Gastrocnemius medialis (tissue), 4 donors: ENCODE results near the gene NAXD. TPM values are rescaled to one million over a fixed set of nuclear protein-coding genes. Genes with fewer than 3 reads are reported as not detected.

Source experiments
- ATAC-seq, 2 donors: fragments of 150-250 bp; one replicate each; pipeline ENCODE4 v1.9.1; 2016
- DNase-seq, 2 donors: peaks; one replicate each; pipeline ENCODE4 v3.0.0-alpha.2; 2019
- H3K27ac ChIP-seq, 4 donors: fragments of 200-600 bp; sonication (generic); 1 replicate in 1 of 4; 2 replicates in 3 of 4; pipeline ENCODE4 v1.5.1; 2016 to 2018; ENCODE audit warnings: mild to moderate bottlenecking in 2 of 4, moderate library complexity in 1 of 4
- H3K27me3 ChIP-seq, 3 donors: fragments of 200-600 bp; sonication (generic) in 2 of 3; 1 replicate in 1 of 3; 2 replicates in 2 of 3; pipeline versions ENCODE4 v1.5.1 to v1.6.0; 2016 to 2019; ENCODE audit warnings: mild to moderate bottlenecking in 1 of 3, moderate library complexity in 1 of 3
- H3K36me3 ChIP-seq, 2 donors: fragments of 200-600 bp; sonication (generic) in 1 of 2; one replicate each; pipeline ENCODE4 v1.5.1; 2017 to 2018
- H3K4me1 ChIP-seq, 2 donors: fragments of 200-600 bp; sonication (generic) in 1 of 2; one replicate each; pipeline ENCODE4 v1.5.1; 2016 to 2017; ENCODE audit warnings: mild to moderate bottlenecking in 2 of 2
- H3K4me3 ChIP-seq, 4 donors: fragments of 200-600 bp; sonication (generic) in 3 of 4; 1 replicate in 1 of 4; 2 replicates in 3 of 4; pipeline ENCODE4 v1.5.1; 2016 to 2019; ENCODE audit warnings: mild to moderate bottlenecking in 2 of 4
- H3K9me3 ChIP-seq, 3 donors: fragments of 200-600 bp; sonication (generic) in 2 of 3; 1 replicate in 1 of 3; 2 replicates in 2 of 3; pipeline ENCODE4 v1.5.1; 2016 to 2019
- CTCF ChIP-seq, 5 experiments: fragments of 450-650 bp in 3 of 5; fragments of 200-600 bp in 2 of 5; sonication (generic) in 2 of 5; IDR thresholded peaks in 4 of 5; conservative IDR thresholded peaks in 1 of 5; 1 replicate in 4 of 5; 2 replicates in 1 of 5; pipeline ENCODE4 v1.5.1; 2016 to 2019; ENCODE audit warnings: antibody characterized with exemption in 5 of 5, mild to moderate bottlenecking in 3 of 5, moderate library complexity in 3 of 5
- POLR2A ChIP-seq, 2 donors: fragments of 450-650 bp; IDR thresholded peaks; one replicate each; pipeline ENCODE4 v1.6.1; 2017; ENCODE audit warnings: antibody characterized with exemption in 2 of 2, mild to moderate bottlenecking in 2 of 2, moderate library complexity in 2 of 2
- in situ Hi-C, 4 donors: fragments of 200-750 bp; cut with MboI; loops; one replicate each; pipeline versions ENCODE4 v1.15.0 to v1.8.0; 2017; ENCODE audit warnings: low sequenced_read_pairs in 4 of 4
- intact Hi-C: fragments of 100-400 bp; cut with DNase I; formaldehyde crosslinking; loops from one replicate; pipeline ENCODE4 v1.15.1; 2023; ENCODE audit warnings: low total_unique reads
- total RNA-seq, 4 donors: library from RNA; depleted of rRNA; stranded (reverse); fragments of >200 nt; gene quantifications; one replicate each; pipeline versions ENCODE4 v1.1.0 to v1.2.3, GENCODE V29; 2016

The NAXD gene
- total RNA-seq, 4 donors from 2014 or later, result 17.9 to 24.7 (median 21.5) TPM

GRCh38 chr13:110625771-110626321 lies 10.5 kb downstream of the NAXD start:
- intact Hi-C loops (no loop called here), in situ Hi-C loops (loop anchor here in 1 of 4 donors (10.0 kb wide), 1 partner anchor 79 kb away; the partner anchor contains the start of gene CARS2)
- peaks cover 0 to 26% of the 10 kb centered on the region in 2 donors for H3K36me3 ChIP-seq
- H3K9me3 ChIP-seq, result no peaks in the 10 kb centered on the region
- no peak for TF ChIP-seq CTCF (IDR thresholded peaks at IDR 0.05 in 4 of 5, conservative IDR thresholded peaks at IDR 0.05 in 1 of 5)
- no peak for TF ChIP-seq POLR2A (IDR thresholded peaks at IDR 0.05)
- peaks cover 21 to 27% of the 10 kb centered on the region in 2 donors for H3K4me1 ChIP-seq
- ATAC-seq (no peak), DNase-seq (no peak)
- no peak overlapping the region for H3K4me3 ChIP-seq
- no peaks in the 10 kb centered on the region for H3K27me3 ChIP-seq
- H3K27ac ChIP-seq, result no peak overlapping the region

GRCh38 chr13:110626521-110626920 lies 11.2 kb downstream of the NAXD start:
- intact Hi-C loops (no loop called here), in situ Hi-C loops (loop anchor here in 1 of 4 donors (10.0 kb wide), 1 partner anchor 78 kb away; the partner anchor contains the start of gene CARS2)
- ATAC-seq (no peak), DNase-seq (no peak)
- peaks cover 0 to 26% of the 10 kb centered on the region in 2 donors for H3K36me3 ChIP-seq
- H3K27me3 ChIP-seq, result no peaks in the 10 kb centered on the region
- H3K4me1 ChIP-seq, result peaks cover 25 to 29% of the 10 kb centered on the region in 2 donors
- TF ChIP-seq CTCF (IDR thresholded peaks at IDR 0.05 in 4 of 5, conservative IDR thresholded peaks at IDR 0.05 in 1 of 5) (no peak), POLR2A (IDR thresholded peaks at IDR 0.05) (no peak)
- no peak overlapping the region for H3K27ac ChIP-seq
- no peaks in the 10 kb centered on the region for H3K9me3 ChIP-seq
- no peak overlapping the region for H3K4me3 ChIP-seq

GRCh38 chr13:110627351-110627750 lies 12.0 kb downstream of the NAXD start:
- H3K27ac ChIP-seq, result peak overlapping the region in 2 of 4 donors; percentile 52 to 56
- peaks cover 26 to 30% of the 10 kb centered on the region in 2 donors for H3K4me1 ChIP-seq
- DNase-seq (no peak), ATAC-seq (no peak)
- no peak overlapping the region for H3K4me3 ChIP-seq
- TF ChIP-seq POLR2A (IDR thresholded peaks at IDR 0.05) (no peak), CTCF (IDR thresholded peaks at IDR 0.05 in 4 of 5, conservative IDR thresholded peaks at IDR 0.05 in 1 of 5) (no peak)
- in situ Hi-C loops, result loop anchor here in 1 of 4 donors (10.0 kb wide), 1 partner anchor 77 kb away; the partner anchor contains the start of gene CARS2
- intact Hi-C loops, result no loop called here
- H3K27me3 ChIP-seq, result no peaks in the 10 kb centered on the region
- H3K9me3 ChIP-seq, result no peaks in the 10 kb centered on the region
- H3K36me3 ChIP-seq, result peaks cover 0 to 26% of the 10 kb centered on the region in 2 donors

GRCh38 chr13:110627761-110628476 lies 12.6 kb downstream of the NAXD start:
- intact Hi-C loops (no loop called here), in situ Hi-C loops (loop anchor here in 1 of 4 donors (10.0 kb wide), 1 partner anchor 77 kb away; the partner anchor contains the start of gene CARS2)
- DNase-seq (no peak), ATAC-seq (peak in 1 of 2 donors; percentile 40)
- Histone ChIP-seq H3K27ac (peak overlapping the region in 2 of 4 donors; percentile 52 to 56), H3K4me3 (no peak overlapping the region), H3K9me3 (no peaks in the 10 kb centered on the region), H3K4me1 (peaks cover 26 to 30% of the 10 kb centered on the region in 2 donors), H3K27me3 (no peaks in the 10 kb centered on the region), H3K36me3 (peaks cover 0 to 26% of the 10 kb centered on the region in 2 donors)
- no peak for TF ChIP-seq CTCF (IDR thresholded peaks at IDR 0.05 in 4 of 5, conservative IDR thresholded peaks at IDR 0.05 in 1 of 5)
- TF ChIP-seq POLR2A (IDR thresholded peaks at IDR 0.05), result no peak
